IMR-90 (cell line): ENCODE measurements around the gene NEK6. TPM values are rescaled to one million over a fixed set of nuclear protein-coding genes. Genes with fewer than 3 reads are reported as not detected.

Experiments
- ATAC-seq: fragments of 200-7000 bp; cut with Tn5 transposase; 2 replicates; pipeline ENCODE4 v1.9.1; 2020; ENCODE audit warnings: low read depth, mild to moderate bottlenecking, moderate library complexity
- BruUV-seq: library from RNA; stranded (reverse); fragments of 400-500 nt; replicated peaks from 2 replicates; lab custom pipeline; 2021; lab: Mats Ljungman, UMichigan
- CTCF ChIA-PET: fragments of 300-600 bp; formaldehyde crosslinking; extraction: SDS; loops from one replicate; lab custom pipeline; 2021; ENCODE audit warnings: antibody characterized with exemption; lab: Yijun Ruan, JAX
- POLR2A ChIA-PET: fragments of 300-600 bp; sonication (Branson Sonifier 250); formaldehyde crosslinking; loops from one replicate; lab custom pipeline; 2022; ENCODE audit warnings: antibody characterized with exemption; ENCODE audit not compliant: unreplicated experiment; lab: Charles Lee
- DNase-seq: peaks from one replicate; pipeline ENCODE4 v3.0.0; 2013
- H2AFZ ChIP-seq: replicated peaks from 2 replicates; pipeline ENCODE3; 2013; ENCODE audit warnings: low read length, mild to moderate bottlenecking; ENCODE audit not compliant: poor library complexity
- H2AK5ac ChIP-seq: 2 replicates; pipeline ENCODE4 v1.6.1; 2013; ENCODE audit warnings: low read depth, low read length, inconsistent platforms
- H2AK9ac ChIP-seq: replicated peaks from 2 replicates; pipeline ENCODE3; 2013; ENCODE audit warnings: mild to moderate bottlenecking, low read depth, low read length, moderate library complexity; ENCODE audit not compliant: poor library complexity
- H2BK120ac ChIP-seq: 2 replicates; pipeline ENCODE4 v1.6.1; 2013; ENCODE audit warnings: low read depth, low read length, inconsistent platforms
- H2BK15ac ChIP-seq: 3 replicates; pipeline ENCODE4 v1.6.1; 2013; ENCODE audit warnings: low read depth, low read length, inconsistent platforms
- H2BK20ac ChIP-seq: 2 replicates; pipeline ENCODE4 v1.6.1; 2013; ENCODE audit warnings: low read depth, mild to moderate bottlenecking, inconsistent platforms, low read length, moderate library complexity
- H2BK5ac ChIP-seq: 2 replicates; pipeline ENCODE4 v1.6.1; 2013; ENCODE audit warnings: mild to moderate bottlenecking, low read depth, low read length, inconsistent platforms; ENCODE audit not compliant: poor library complexity, severe bottlenecking
- H3K14ac ChIP-seq: replicated peaks from 2 replicates; pipeline ENCODE4 v1.6.1; 2013; ENCODE audit warnings: low read depth, low read length, inconsistent platforms
- H3K18ac ChIP-seq: 2 replicates; pipeline ENCODE4 v1.6.1; 2013; ENCODE audit warnings: low read depth, low read length, control low read depth
- H3K23ac ChIP-seq: 2 replicates; pipeline ENCODE4 v1.6.1; 2013; ENCODE audit warnings: low read depth, low read length, inconsistent platforms
- H3K27ac ChIP-seq: 2 replicates; pipeline ENCODE4 v1.5.1; 2013; ENCODE audit warnings: mild to moderate bottlenecking, control low read depth, low read length; ENCODE audit not compliant: insufficient read depth
- H3K27me3 ChIP-seq: 2 replicates; pipeline ENCODE4 v1.6.1; 2013; ENCODE audit warnings: low read length; ENCODE audit not compliant: control insufficient read depth, insufficient read depth
- H3K36me3 ChIP-seq: 2 replicates; pipeline ENCODE4 v1.6.1; 2013; ENCODE audit warnings: low read length, mixed read lengths; ENCODE audit not compliant: control insufficient read depth, insufficient read depth
- H3K4ac ChIP-seq: 2 replicates; pipeline ENCODE4 v1.6.1; 2013; ENCODE audit warnings: low read depth, low read length, inconsistent platforms
- H3K4me1 ChIP-seq: 2 replicates; pipeline ENCODE4 v1.6.1; 2013; ENCODE audit warnings: low read length, mixed read lengths; ENCODE audit not compliant: control insufficient read depth, insufficient read depth
- H3K4me2 ChIP-seq: 2 replicates; pipeline ENCODE4 v1.6.1; 2013; ENCODE audit warnings: low read depth, mild to moderate bottlenecking, control low read depth, low read length, moderate library complexity
- H3K4me3 ChIP-seq: 2 replicates; pipeline ENCODE4 v1.5.1; 2013; ENCODE audit warnings: low read depth, mild to moderate bottlenecking, control low read depth, low read length, moderate library complexity; ENCODE audit not compliant: insufficient read depth
- H3K56ac ChIP-seq: 2 replicates; pipeline ENCODE4 v1.6.1; 2013; ENCODE audit warnings: low read length, inconsistent platforms; ENCODE audit not compliant: insufficient read depth; ENCODE audit errors: extremely low read depth
- H3K79me1 ChIP-seq, 2 experiments: 2 replicates each; pipeline ENCODE4 v1.6.1; 2013; ENCODE audit warnings: low read length in 2 of 2, inconsistent platforms in 1 of 2, low read depth in 1 of 2
- H3K9ac ChIP-seq: 2 replicates; pipeline ENCODE4 v1.6.1; 2013; ENCODE audit warnings: low read depth, low read length, control low read depth
- H3K9me1 ChIP-seq: 2 replicates; pipeline ENCODE4 v1.6.1; 2013; ENCODE audit warnings: low read length, inconsistent platforms; ENCODE audit not compliant: insufficient read depth
- H3K9me3 ChIP-seq: 2 replicates; pipeline ENCODE4 v1.6.1; 2013; ENCODE audit warnings: low read length; ENCODE audit not compliant: control insufficient read depth, insufficient read depth
- H4K20me1 ChIP-seq: 2 replicates; pipeline ENCODE4 v1.6.1; 2013; ENCODE audit warnings: low read length, inconsistent platforms; ENCODE audit not compliant: insufficient read depth
- H4K5ac ChIP-seq: 2 replicates; pipeline ENCODE4 v1.6.1; 2013; ENCODE audit warnings: mild to moderate bottlenecking, low read depth, low read length, control low read depth
- H4K8ac ChIP-seq, 2 experiments: 2 replicates each; pipeline ENCODE4 v1.6.1; 2013; ENCODE audit warnings: low read depth in 2 of 2, low read length in 2 of 2, control low read depth in 1 of 2, inconsistent platforms in 1 of 2
- H4K91ac ChIP-seq: 2 replicates; pipeline ENCODE4 v1.6.1; 2013; ENCODE audit warnings: low read depth, low read length, inconsistent platforms; ENCODE audit not compliant: insufficient read depth
- CHD1 ChIP-seq: IDR thresholded peaks from 2 replicates; pipeline ENCODE4 v1.6.1; 2012; ENCODE audit warnings: low read depth, low read length, improper control_type of control experiment
- FOS ChIP-seq: fragments of 150-350 bp; IDR thresholded peaks from 2 replicates; pipeline ENCODE4 v1.6.1; 2016; ENCODE audit warnings: low read depth, low read length
- MAFK ChIP-seq: IDR thresholded peaks from 2 replicates; pipeline ENCODE4 v1.6.1; 2012; ENCODE audit warnings: low read depth, low read length, improper control_type of control experiment
- MAZ ChIP-seq: IDR thresholded peaks from 2 replicates; pipeline ENCODE4 v1.6.1; 2012; ENCODE audit warnings: low read depth, mild to moderate bottlenecking, low read length, improper control_type of control experiment, moderate library complexity, borderline replicate concordance
- MXI1 ChIP-seq: IDR thresholded peaks from 2 replicates; pipeline ENCODE4 v1.6.1; 2012; ENCODE audit warnings: low read depth, mild to moderate bottlenecking, low read length, moderate library complexity, borderline replicate concordance
- RAD21 ChIP-seq: IDR thresholded peaks from 2 replicates; pipeline ENCODE4 v1.6.1; 2012; ENCODE audit warnings: low read length, improper control_type of control experiment
- RCOR1 ChIP-seq: IDR thresholded peaks from 2 replicates; pipeline ENCODE4 v1.6.1; 2012; ENCODE audit warnings: mild to moderate bottlenecking, low read length, improper control_type of control experiment; ENCODE audit not compliant: insufficient replicate concordance
- RFX5 ChIP-seq: IDR thresholded peaks from 2 replicates; pipeline ENCODE4 v1.8.0; 2012; ENCODE audit warnings: low read depth, mild to moderate bottlenecking, low read length, moderate library complexity
- WGBS, 2 experiments: methylation state at CpG; one replicate each; pipeline versions ENCODE4 v1.1.5 to v1.1.7; 2013; ENCODE audit warnings: missing lambda C conversion rate in 2 of 2; ENCODE audit not compliant: insufficient read length in 1 of 2; ENCODE audit errors: extremely low coverage in 2 of 2; 5-methylcytosine and 5-hydroxymethylcytosine counted together
- dilution Hi-C: fragments of 300-500 bp; cut with HindIII; formaldehyde crosslinking; loops from one replicate; pipeline ENCODE4 v1.14.3; 2018; ENCODE audit warnings: low sequenced_read_pairs; ENCODE audit not compliant: unreplicated experiment
- in situ Hi-C: fragments of 300-500 bp; cut with MboI; formaldehyde crosslinking; loops from 3 replicates; pipeline ENCODE4 v1.14.3; 2019; ENCODE audit warnings: low sequenced_read_pairs, inconsistent platforms, mixed read lengths
- intact Hi-C: fragments of 100-400 bp; cut with micrococcal nuclease; formaldehyde crosslinking; loops from 2 replicates; pipeline ENCODE4 v1.10.0; 2022
- polyA plus RNA-seq, 3 experiments: library from polyadenylated mRNA; depleted of rRNA; stranded (reverse); fragments of >200 nt; gene quantifications; 2 replicates each; pipeline ENCODE4 v1.2.3, GENCODE V29; 2012; ENCODE audit warnings: low replicate concordance in 1 of 3
- total RNA-seq: library from RNA; depleted of rRNA; stranded (reverse); fragments of >200 nt; gene quantifications from 2 replicates; pipeline ENCODE4 v1.2.3, GENCODE V29; 2012

NEK6 gene
- total and polyA plus RNA-seq, 2 of the 4 experiments (the other 2 are of a cell fraction): 79.9 to 112 TPM

DNA sequence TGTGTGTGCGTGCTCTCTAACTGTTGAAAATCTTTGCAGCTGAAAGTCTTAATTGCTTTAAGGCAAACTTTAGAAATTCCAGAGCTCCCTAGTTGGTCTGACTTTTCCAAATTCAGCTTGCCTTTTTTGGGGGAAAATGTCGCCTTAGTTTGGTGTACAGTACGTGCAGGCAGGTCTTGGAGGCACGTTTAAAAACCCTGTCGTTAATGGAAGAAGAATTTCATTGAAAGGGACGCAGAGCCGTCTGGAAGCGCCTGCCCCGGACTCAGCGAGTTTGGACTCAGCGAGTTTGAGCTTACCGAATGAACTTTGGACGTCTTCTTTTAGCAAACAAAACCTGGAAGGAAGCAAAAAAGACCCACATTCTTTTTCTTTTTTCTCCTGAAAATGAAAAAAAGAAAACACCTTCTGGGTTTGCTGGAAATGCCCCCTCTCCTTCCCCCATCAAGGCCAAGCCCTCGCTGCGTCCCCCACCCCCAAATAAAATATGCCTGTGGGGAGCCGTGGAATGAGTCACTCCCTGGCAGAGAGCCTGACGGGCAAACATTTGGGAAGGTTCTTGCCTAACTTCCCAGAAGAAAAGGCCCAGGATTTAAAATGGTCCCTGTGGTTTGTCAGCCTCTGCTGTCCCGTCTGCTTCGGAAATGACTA, 1.5 kb downstream of the NEK6 start (continued):
- TF ChIP-seq RCOR1: no peak
- TF ChIP-seq CHD1: no peak
- TF ChIP-seq FOS: peak; percentile 82

DNA sequence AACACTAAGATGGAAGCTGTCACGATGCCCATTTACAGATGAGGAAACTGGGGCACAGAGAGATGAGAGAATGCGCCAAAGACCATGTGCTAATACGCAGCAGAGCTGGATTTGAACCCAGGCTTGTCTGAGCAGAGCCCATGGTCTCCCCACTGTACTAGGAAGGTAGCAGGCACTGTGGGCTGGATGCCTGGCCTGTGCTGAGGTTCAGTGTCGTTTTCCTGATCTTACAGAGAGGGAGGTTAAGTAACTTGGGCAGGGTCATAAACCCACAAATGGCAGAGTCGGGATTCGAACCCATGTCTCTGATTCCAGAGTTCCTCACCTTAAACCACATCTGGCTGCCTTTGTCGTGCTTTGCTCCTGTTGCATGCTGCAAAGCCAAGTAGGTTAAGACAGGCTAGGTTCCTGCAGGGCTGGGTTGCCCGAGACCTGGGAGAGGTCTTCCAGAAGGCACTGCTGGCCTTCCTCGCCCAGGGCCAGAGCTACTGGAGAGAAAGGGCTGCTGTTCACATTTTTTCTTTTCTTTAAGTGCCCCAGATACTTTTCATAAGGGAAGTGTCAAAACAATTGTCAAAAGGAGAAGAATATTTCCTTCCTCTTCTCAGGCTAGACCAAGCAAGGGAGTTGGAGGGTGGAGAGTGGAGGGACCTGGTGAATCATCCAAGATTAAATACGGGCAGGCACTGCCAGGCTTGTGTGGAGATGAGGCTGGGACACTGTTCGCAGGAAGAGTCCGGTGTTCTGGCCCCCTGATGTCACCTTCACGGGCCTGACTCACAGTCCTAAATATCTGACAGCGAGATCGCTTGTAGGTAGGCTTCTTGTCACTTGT, 3.2 kb downstream of the NEK6 start:
- Histone ChIP-seq H3K27me3 (no peaks in the 10 kb centered on the region), H2AFZ (peak overlapping the region; percentile 63), H2BK5ac (peak overlapping the region; percentile 100), H2BK15ac (peak overlapping the region; percentile 85), H3K18ac (peak overlapping the region; percentile 62), H3K9me3 (no peaks in the 10 kb centered on the region), H3K4me3 (peak overlapping the region; percentile 0; the same call in 1 of the 2 replicates), H3K36me3 (peaks cover 16% of the 10 kb centered on the region), H3K4ac (peak overlapping the region; percentile 99), H2AK5ac (peak overlapping the region; percentile 99), H3K9me1 (peaks cover 35% of the 10 kb centered on the region), H3K23ac (peak overlapping the region; percentile 92), H3K4me2 (peak overlapping the region; percentile 54), H3K27ac (peak overlapping the region; percentile 99), H3K14ac (peak overlapping the region; percentile 96), H3K4me1 (peaks cover 53% of the 10 kb centered on the region), H2AK9ac (peak overlapping the region; percentile 91), H4K8ac (peak overlapping the region; percentile 87 to 94), H4K5ac (peak overlapping the region; percentile 51), H3K56ac (peak overlapping the region; percentile 76), H4K20me1 (peaks cover 56% of the 10 kb centered on the region), H3K79me1 (peaks cover 3 to 54% of the 10 kb centered on the region in 2 experiments; a peak in 3 of 4 replicates), H2BK120ac (peak overlapping the region; percentile 91), H3K9ac (peak overlapping the region; percentile 70), H4K91ac (peak overlapping the region; percentile 88), H2BK20ac (peak overlapping the region; percentile 75)
- 60% methylated on average over 3 of the region's 15 CpGs; no CpG with 5 or more reads in 1 of the 2 experiments for WGBS, 2 experiments
- ChIA-PET POLR2A (no interaction called here), CTCF (no interaction called here)
- TF ChIP-seq RFX5 (no peak), MAFK (no peak), RAD21 (peak; percentile 19; the same call in 1 of the 2 replicates), FOS (peak; percentile 31; the same call in 1 of the 2 replicates), MAZ (peak; percentile 40; the same call in 1 of the 2 replicates), MXI1 (0 out of 2 replicates have a peak, but pooled peaks have one; percentile 28)
- dilution Hi-C loops (no loop called here), intact Hi-C loops (loop anchor here (5.0 kb wide), 1 partner anchor 331 kb away; no protein-coding TSS in a partner anchor), in situ Hi-C loops (no loop called here)
- no TSS peak for BruUV-seq
- DNase-seq (peak; percentile 69), ATAC-seq (peak; percentile 37)
